K562 (cell line): ENCODE results near the gene METTL14. TPM values are rescaled to one million over a fixed set of nuclear protein-coding genes. Genes with fewer than 3 reads are reported as not detected.

Source experiments
- AFF4 ChIP-seq: sonication (generic); formaldehyde crosslinking; IDR thresholded peaks from 2 replicates; pipeline ENCODE4 v1.8.0; 2023; ENCODE audit warnings: mild to moderate bottlenecking, missing genetic modification reagents
- BDP1 ChIP-seq: IDR thresholded peaks from 3 replicates; pipeline ENCODE4 v1.6.1; 2011; ENCODE audit not compliant: insufficient read length, insufficient read depth
- ELF4 ChIP-seq: fragments of 450-650 bp; formaldehyde crosslinking; IDR thresholded peaks from 2 replicates; pipeline ENCODE4 v1.4.0; 2022; ENCODE audit warnings: missing genetic modification characterization
- FOXO4 ChIP-seq: fragments of 450-650 bp; formaldehyde crosslinking; IDR thresholded peaks from 2 replicates; pipeline ENCODE4 v1.4.0; 2020; ENCODE audit warnings: mild to moderate bottlenecking, moderate library complexity
- GABPB2 ChIP-seq: fragments of 250-450 bp; sonication (Bioruptor Pico); conservative IDR thresholded peaks from 2 replicates; pipeline ENCODE4 v1.5.1; 2021; ENCODE audit warnings: mild to moderate bottlenecking
- IRF9 ChIP-seq: fragments of 450-650 bp; IDR thresholded peaks from 2 replicates; pipeline ENCODE4 v1.6.1; 2016; ENCODE audit warnings: missing biosample characterization, missing genetic modification characterization
- NFYB ChIP-seq: IDR thresholded peaks from 2 replicates; pipeline ENCODE4 v1.6.1; 2011; ENCODE audit warnings: mild to moderate bottlenecking, moderate library complexity; ENCODE audit not compliant: insufficient read length; ENCODE audit errors: extremely low read depth
- RBBP5 ChIP-seq: fragments of 200-600 bp; sonication (generic); IDR thresholded peaks from 2 replicates; pipeline ENCODE4 v1.6.1; 2012; ENCODE audit warnings: borderline replicate concordance, mild to moderate bottlenecking, low read length, control low read depth, inconsistent platforms; ENCODE audit not compliant: insufficient read depth, poor library complexity, severe bottlenecking
- SAFB ChIP-seq: fragments of 200-400 bp; formaldehyde crosslinking; IDR thresholded peaks from 2 replicates; pipeline ENCODE4 v1.6.1; 2017; ENCODE audit warnings: low read depth, low read length, borderline replicate concordance
- SMARCB1 ChIP-seq: IDR thresholded peaks from 2 replicates; pipeline ENCODE4 v1.6.1; 2011; ENCODE audit warnings: improper control_type of control experiment, low read depth; ENCODE audit not compliant: insufficient read length
- SUPT5H ChIP-seq: fragments of 450-650 bp; IDR thresholded peaks from 2 replicates; pipeline ENCODE4 v1.6.1; 2016
- VEZF1 ChIP-seq: fragments of 200-800 bp; sonication (Bioruptor generic); IDR thresholded peaks from 2 replicates; pipeline ENCODE4 v1.6.1; 2017; ENCODE audit warnings: missing genetic modification characterization, missing compliant biosample characterization
- ZNF696 ChIP-seq: fragments of 250-450 bp; sonication (Bioruptor Pico); conservative IDR thresholded peaks from 2 replicates; pipeline ENCODE4 v1.4.0; 2020; ENCODE audit warnings: mild to moderate bottlenecking, moderate library complexity
- polyA plus RNA-seq, 8 experiments: library from polyadenylated mRNA; depleted of rRNA in 4 of 8; stranded (reverse) in 5 of 8; unstranded in 3 of 8; fragments of >200 nt; fragmentation: Nextera tagmentation in 2 of 8; fragmentation: Illumina TruSeq in 1 of 8; extraction: Ambion mirVana in 2 of 8; extraction: Trizol in 1 of 8; gene quantifications; 2 replicates each; pipeline versions ENCODE4 v1.2.1 to v1.2.3, GENCODE V29; 2011 to 2014; ENCODE audit warnings: inconsistent platforms in 1 of 8, missing spikeins in 1 of 8
- total RNA-seq, 7 experiments: library from RNA; depleted of rRNA in 6 of 7; stranded (reverse); fragments of >200 nt in 6 of 7; fragmentation: Illumina TruSeq in 2 of 7; extraction: Trizol in 2 of 7; gene quantifications; 2 replicates each; pipeline versions ENCODE4 v1.2.1 to v1.2.3, GENCODE V29; 2011 to 2021; ENCODE audit warnings: low replicate concordance in 1 of 7
- TF ChIP-seq, protein P1 (sequence below): fragments of 250-450 bp; sonication (Bioruptor Pico); IDR thresholded peaks from 2 replicates; pipeline ENCODE4 v1.6.1; 2021; ENCODE audit warnings: mild to moderate bottlenecking
- TF ChIP-seq, protein P2 (sequence below): fragments of 450-650 bp; formaldehyde crosslinking; IDR thresholded peaks from 2 replicates; pipeline ENCODE4 v1.4.0; 2022; ENCODE audit warnings: mild to moderate bottlenecking, moderate library complexity

Gene METTL14
- total and polyA plus RNA-seq, 9 of the 15 experiments (the other 6 are each of a cell fraction or from before 2014, with no cell fraction given): 16.7 to 42.4 (median 27.7) TPM

GRCh38 chr4:118684873-118685811, at the start of gene METTL14 (continued):
- TF ChIP-seq BDP1 (no peak), VEZF1 (CRISPR knock-in tag) (peak; percentile 59), AFF4 (CRISPR knock-in tag) (no peak), NFYB (peak; percentile 39), IRF9 (tag) (no peak), FOXO4 (CRISPR knock-in tag) (no peak), ZNF696 (CRISPR knock-in tag) (no peak), RBBP5 (peak; percentile 88), SAFB (no peak), SUPT5H (peak; percentile 92), ELF4 (no peak), SMARCB1 (no peak), GABPB2 (CRISPR knock-in tag) (no peak)
- TF ChIP-seq, protein P1, sequence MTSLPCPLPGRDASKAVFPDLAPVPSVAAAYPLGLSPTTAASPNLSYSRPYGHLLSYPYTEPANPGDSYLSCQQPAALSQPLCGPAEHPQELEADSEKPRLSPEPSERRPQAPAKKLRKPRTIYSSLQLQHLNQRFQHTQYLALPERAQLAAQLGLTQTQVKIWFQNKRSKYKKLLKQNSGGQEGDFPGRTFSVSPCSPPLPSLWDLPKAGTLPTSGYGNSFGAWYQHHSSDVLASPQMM (CRISPR knock-in tag): no peak
- TF ChIP-seq, protein P2, sequence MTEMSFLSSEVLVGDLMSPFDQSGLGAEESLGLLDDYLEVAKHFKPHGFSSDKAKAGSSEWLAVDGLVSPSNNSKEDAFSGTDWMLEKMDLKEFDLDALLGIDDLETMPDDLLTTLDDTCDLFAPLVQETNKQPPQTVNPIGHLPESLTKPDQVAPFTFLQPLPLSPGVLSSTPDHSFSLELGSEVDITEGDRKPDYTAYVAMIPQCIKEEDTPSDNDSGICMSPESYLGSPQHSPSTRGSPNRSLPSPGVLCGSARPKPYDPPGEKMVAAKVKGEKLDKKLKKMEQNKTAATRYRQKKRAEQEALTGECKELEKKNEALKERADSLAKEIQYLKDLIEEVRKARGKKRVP: no peak
